Peyer's patch (tissue), 4 donors: ENCODE measurements around the gene MCU. TPM values are rescaled to one million over a fixed set of nuclear protein-coding genes. Genes with fewer than 3 reads are reported as not detected.

Experiments
- DNase-seq, 3 donors: peaks; one replicate each; pipeline ENCODE4 v3.0.0-alpha.2; 2017 to 2019
- H3K27ac ChIP-seq, 4 donors: fragments of 200-600 bp; sonication (generic); one replicate each; pipeline ENCODE4 v1.5.1; 2016 to 2019
- H3K27me3 ChIP-seq, 2 donors: fragments of 200-600 bp; sonication (generic); one replicate each; pipeline ENCODE4 v1.5.1; 2019
- H3K36me3 ChIP-seq, 3 donors: fragments of 200-600 bp; sonication (generic); one replicate each; pipeline ENCODE4 v1.5.1; 2016 to 2019
- H3K4me1 ChIP-seq, 4 donors: fragments of 200-600 bp; sonication (generic); one replicate each; pipeline ENCODE4 v1.5.1; 2016 to 2019
- H3K4me3 ChIP-seq, 4 donors: fragments of 200-600 bp; sonication (generic); 1 replicate in 3 of 4; 2 replicates in 1 of 4; pipeline ENCODE4 v1.5.1; 2016 to 2019; ENCODE audit warnings: mild to moderate bottlenecking in 1 of 4
- H3K9me3 ChIP-seq, 4 donors: fragments of 200-600 bp; sonication (generic); one replicate each; pipeline ENCODE4 v1.5.1; 2016 to 2019; ENCODE audit warnings: mild to moderate bottlenecking in 1 of 4
- CTCF ChIP-seq, 6 experiments: fragments of 450-650 bp in 4 of 6; fragments of 200-600 bp in 2 of 6; sonication (generic) in 1 of 6; IDR thresholded peaks; one replicate each; pipeline ENCODE4 v1.5.1; 2017 to 2019; ENCODE audit warnings: antibody characterized with exemption in 6 of 6, mild to moderate bottlenecking in 3 of 6, moderate library complexity in 1 of 6
- POLR2A ChIP-seq, 2 donors: fragments of 450-650 bp; IDR thresholded peaks; one replicate each; pipeline ENCODE4 v1.5.1; 2017; ENCODE audit warnings: antibody characterized with exemption in 2 of 2, mild to moderate bottlenecking in 2 of 2, moderate library complexity in 2 of 2
- total RNA-seq, 4 donors: library from RNA; depleted of rRNA; stranded (reverse); fragments of >200 nt; gene quantifications; one replicate each; pipeline ENCODE4 v1.1.0, GENCODE V29; 2016

Gene MCU
- total RNA-seq, 4 donors from 2014 or later, result 44.6 to 65.8 (median 52.9) TPM

- Histone ChIP-seq H3K4me3 (no peak overlapping the region), H3K27ac (no peak overlapping the region), H3K9me3 (no peaks in the 10 kb centered on the region)
Observed at GRCh38 chr10:72779874-72780273, 87.9 kb downstream of the MCU start.

GRCh38 chr10:72782649-72783330 is 90.8 kb downstream of the MCU start:
- H3K9me3 ChIP-seq, result no peaks in the 10 kb centered on the region

More at GRCh38 chr10:72779874-72780273, 87.9 kb downstream of the MCU start:
- Histone ChIP-seq H3K36me3 (no peaks in the 10 kb centered on the region), H3K4me1 (no peaks in the 10 kb centered on the region), H3K27me3 (no peaks in the 10 kb centered on the region)
- no peak for TF ChIP-seq POLR2A (IDR thresholded peaks at IDR 0.05)
- no peak for TF ChIP-seq CTCF (IDR thresholded peaks at IDR 0.05)
- no peak for DNase-seq

GRCh38 chr10:72783410-72783833 is 91.5 kb downstream of the MCU start:
- DNase-seq, result no peak
- no peak overlapping the region for H3K27ac ChIP-seq
- peaks cover 0 to 4% (median 0%) of the 10 kb centered on the region in 3 donors for H3K36me3 ChIP-seq
- H3K27me3 ChIP-seq, result no peaks in the 10 kb centered on the region
- no peaks in the 10 kb centered on the region for H3K4me1 ChIP-seq
- no peak overlapping the region for H3K4me3 ChIP-seq
- no peaks in the 10 kb centered on the region for H3K9me3 ChIP-seq
- TF ChIP-seq POLR2A (IDR thresholded peaks at IDR 0.05) (no peak), CTCF (IDR thresholded peaks at IDR 0.05) (no peak)

More at GRCh38 chr10:72782649-72783330, 90.8 kb downstream of the MCU start:
- DNase-seq, result no peak
- Histone ChIP-seq H3K27ac (no peak overlapping the region), H3K4me1 (no peaks in the 10 kb centered on the region), H3K36me3 (peaks cover 0 to 4% (median 0%) of the 10 kb centered on the region in 3 donors), H3K27me3 (no peaks in the 10 kb centered on the region), H3K4me3 (no peak overlapping the region)
- TF ChIP-seq POLR2A (IDR thresholded peaks at IDR 0.05) (no peak), CTCF (IDR thresholded peaks at IDR 0.05) (no peak)

- no peak for DNase-seq
- TF ChIP-seq CTCF (IDR thresholded peaks at IDR 0.05) (no peak), POLR2A (IDR thresholded peaks at IDR 0.05) (no peak)
- Histone ChIP-seq H3K4me1 (no peaks in the 10 kb centered on the region), H3K27me3 (no peaks in the 10 kb centered on the region), H3K4me3 (no peak overlapping the region), H3K27ac (no peak overlapping the region), H3K9me3 (no peaks in the 10 kb centered on the region), H3K36me3 (peaks cover 0 to 4% (median 0%) of the 10 kb centered on the region in 3 donors)
Observed at GRCh38 chr10:72784551-72785351, 92.8 kb downstream of the MCU start.

GRCh38 chr10:72785409-72785808 is 93.5 kb downstream of the MCU start:
- no peaks in the 10 kb centered on the region for H3K27me3 ChIP-seq
- DNase-seq, result no peak
- TF ChIP-seq CTCF (IDR thresholded peaks at IDR 0.05) (no peak), POLR2A (IDR thresholded peaks at IDR 0.05) (no peak)
- peaks cover 0 to 4% (median 0%) of the 10 kb centered on the region in 3 donors for H3K36me3 ChIP-seq
- no peaks in the 10 kb centered on the region for H3K9me3 ChIP-seq
- H3K27ac ChIP-seq, result no peak overlapping the region
- no peak overlapping the region for H3K4me3 ChIP-seq
- H3K4me1 ChIP-seq, result no peaks in the 10 kb centered on the region
